WTC11 (cell line): ENCODE measurements around the gene DPP4.

Experiments used
- CTCF ChIP-seq: fragments of 200-600 bp; IDR thresholded peaks from 2 replicates; pipeline ENCODE4 v1.8.0; 2022; ENCODE audit warnings: antibody characterized with exemption
- ETV6 ChIP-seq: sonication (generic); formaldehyde crosslinking; IDR thresholded peaks from 2 replicates; pipeline ENCODE4 v1.8.1; 2022; ENCODE audit warnings: mild to moderate bottlenecking, missing genetic modification reagents
- GTF2I ChIP-seq: fragments of 250-450 bp; sonication (Bioruptor Pico); conservative IDR thresholded peaks from 2 replicates; pipeline ENCODE4 v1.4.0; 2021; ENCODE audit warnings: mild to moderate bottlenecking
- MAX ChIP-seq: sonication (generic); formaldehyde crosslinking; IDR thresholded peaks from 2 replicates; pipeline ENCODE4 v1.8.0; 2022; ENCODE audit warnings: mild to moderate bottlenecking, missing genetic modification reagents
- MYBL2 ChIP-seq: sonication (generic); formaldehyde crosslinking; IDR thresholded peaks from 2 replicates; pipeline ENCODE4 v1.8.1; 2023; ENCODE audit warnings: mild to moderate bottlenecking, moderate library complexity, missing genetic modification reagents
- NFATC4 ChIP-seq: fragments of 250-450 bp; sonication (Bioruptor Pico); IDR thresholded peaks from 2 replicates; pipeline ENCODE4 v1.9.0; 2021; ENCODE audit warnings: mild to moderate bottlenecking
- NFE2L1 ChIP-seq: sonication (generic); formaldehyde crosslinking; IDR thresholded peaks from 2 replicates; pipeline ENCODE4 v1.8.1; 2023; ENCODE audit warnings: missing genetic modification reagents
- RELA ChIP-seq: sonication (generic); formaldehyde crosslinking; IDR thresholded peaks from 2 replicates; pipeline ENCODE4 v1.8.1; 2022; ENCODE audit warnings: missing genetic modification reagents, mild to moderate bottlenecking, borderline replicate concordance
- ZNF416 ChIP-seq: fragments of 250-450 bp; sonication (Bioruptor Pico); IDR thresholded peaks from 2 replicates; pipeline ENCODE4 v1.9.0; 2021; ENCODE audit warnings: mild to moderate bottlenecking, inconsistent platforms
- TF ChIP-seq, protein P1 (sequence below): sonication (generic); formaldehyde crosslinking; IDR thresholded peaks from 2 replicates; pipeline ENCODE4 v1.8.1; 2023; ENCODE audit warnings: mild to moderate bottlenecking, missing genetic modification reagents

- TF ChIP-seq NFE2L1: no peak
- TF ChIP-seq CTCF: no peak
- TF ChIP-seq MYBL2 (CRISPR knock-in tag): no peak
- TF ChIP-seq NFATC4 (CRISPR knock-in tag): no peak
- no peak for TF ChIP-seq ETV6 (CRISPR knock-in tag)
- TF ChIP-seq MAX: no peak
- TF ChIP-seq ZNF416 (CRISPR knock-in tag): no peak
- TF ChIP-seq GTF2I: no peak
- no peak for TF ChIP-seq RELA (CRISPR knock-in tag)
- TF ChIP-seq, protein P1, sequence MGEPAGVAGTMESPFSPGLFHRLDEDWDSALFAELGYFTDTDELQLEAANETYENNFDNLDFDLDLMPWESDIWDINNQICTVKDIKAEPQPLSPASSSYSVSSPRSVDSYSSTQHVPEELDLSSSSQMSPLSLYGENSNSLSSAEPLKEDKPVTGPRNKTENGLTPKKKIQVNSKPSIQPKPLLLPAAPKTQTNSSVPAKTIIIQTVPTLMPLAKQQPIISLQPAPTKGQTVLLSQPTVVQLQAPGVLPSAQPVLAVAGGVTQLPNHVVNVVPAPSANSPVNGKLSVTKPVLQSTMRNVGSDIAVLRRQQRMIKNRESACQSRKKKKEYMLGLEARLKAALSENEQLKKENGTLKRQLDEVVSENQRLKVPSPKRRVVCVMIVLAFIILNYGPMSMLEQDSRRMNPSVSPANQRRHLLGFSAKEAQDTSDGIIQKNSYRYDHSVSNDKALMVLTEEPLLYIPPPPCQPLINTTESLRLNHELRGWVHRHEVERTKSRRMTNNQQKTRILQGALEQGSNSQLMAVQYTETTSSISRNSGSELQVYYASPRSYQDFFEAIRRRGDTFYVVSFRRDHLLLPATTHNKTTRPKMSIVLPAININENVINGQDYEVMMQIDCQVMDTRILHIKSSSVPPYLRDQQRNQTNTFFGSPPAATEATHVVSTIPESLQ (CRISPR knock-in tag): no peak
Measured at GRCh38 chr2:161972866-161973265, 101.1 kb downstream of the DPP4 start.
